NCI-H1417 (cell line): ENCODE data around the gene CCDC179.

ENCODE experiments used
- DNase-seq, 3 experiments: peaks; one replicate each; lab custom pipeline; 2025; lab: John Stamatoyannopoulos, UW

Gene CCDC179

DNA sequence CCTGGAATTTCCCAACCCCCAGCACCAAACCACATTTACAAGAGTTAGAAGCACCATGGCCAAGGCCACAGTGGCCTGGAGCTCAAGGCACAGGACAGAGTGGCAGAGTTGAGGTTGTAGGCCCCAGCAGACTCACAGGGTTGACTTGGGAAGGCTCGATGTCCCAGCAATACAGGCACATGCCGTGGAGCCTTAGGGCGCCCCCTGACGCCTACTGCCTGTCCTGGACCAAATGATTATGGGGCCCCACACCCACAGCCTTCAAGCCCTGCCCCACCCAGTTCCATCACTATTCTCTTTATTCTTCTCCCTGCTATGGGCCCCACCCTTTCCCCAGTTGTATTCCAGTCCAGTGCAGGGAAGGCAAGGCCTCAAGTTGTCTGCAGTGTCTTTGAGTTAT is at the start of gene CCDC179:
CCDC179 (minus strand) TSS at position 234 of the 400 bp plus-strand sequence; CDS start at position 181, 53 bp downstream.
- DNase-seq: no peak

DNA sequence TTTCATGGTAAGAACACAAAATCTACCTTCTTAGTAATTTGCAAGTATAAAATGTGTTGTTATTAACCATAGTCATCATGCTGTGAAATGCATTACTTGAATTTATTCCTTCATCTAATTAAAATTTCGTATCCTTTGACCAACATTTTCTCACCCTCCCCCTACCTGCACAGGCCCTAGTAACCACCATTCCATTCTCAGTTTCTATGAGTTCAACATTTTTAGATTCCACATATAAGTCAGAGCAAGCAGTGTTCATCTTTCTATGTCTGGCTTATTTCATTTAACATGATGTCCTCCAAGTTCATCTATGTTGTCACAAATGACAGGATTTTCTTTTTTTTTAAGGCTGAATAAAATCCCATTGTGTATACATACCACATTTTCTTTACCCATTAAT is 43.5 kb upstream of the CCDC179 start:
- no peak for DNase-seq

DNA sequence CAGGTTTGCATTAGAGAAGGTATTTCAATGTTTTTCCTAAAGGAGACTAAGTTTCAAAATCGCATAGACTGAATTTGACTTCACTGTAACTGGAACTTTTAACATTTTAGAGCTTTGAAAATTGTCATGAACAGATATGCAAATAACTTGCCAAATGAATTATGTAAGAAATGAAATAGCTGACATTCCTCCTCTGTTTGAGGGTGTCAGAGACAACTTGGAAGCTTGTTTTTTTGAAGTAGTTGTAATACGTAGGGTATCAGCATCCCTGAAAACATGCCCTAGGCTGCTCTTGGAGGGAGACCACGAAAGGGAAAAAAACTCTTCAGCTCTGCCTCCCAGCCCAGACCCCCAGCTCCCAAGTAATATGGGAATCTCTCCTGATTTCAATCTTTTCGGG is 41.3 kb upstream of the CCDC179 start:
- no peak for DNase-seq

DNA sequence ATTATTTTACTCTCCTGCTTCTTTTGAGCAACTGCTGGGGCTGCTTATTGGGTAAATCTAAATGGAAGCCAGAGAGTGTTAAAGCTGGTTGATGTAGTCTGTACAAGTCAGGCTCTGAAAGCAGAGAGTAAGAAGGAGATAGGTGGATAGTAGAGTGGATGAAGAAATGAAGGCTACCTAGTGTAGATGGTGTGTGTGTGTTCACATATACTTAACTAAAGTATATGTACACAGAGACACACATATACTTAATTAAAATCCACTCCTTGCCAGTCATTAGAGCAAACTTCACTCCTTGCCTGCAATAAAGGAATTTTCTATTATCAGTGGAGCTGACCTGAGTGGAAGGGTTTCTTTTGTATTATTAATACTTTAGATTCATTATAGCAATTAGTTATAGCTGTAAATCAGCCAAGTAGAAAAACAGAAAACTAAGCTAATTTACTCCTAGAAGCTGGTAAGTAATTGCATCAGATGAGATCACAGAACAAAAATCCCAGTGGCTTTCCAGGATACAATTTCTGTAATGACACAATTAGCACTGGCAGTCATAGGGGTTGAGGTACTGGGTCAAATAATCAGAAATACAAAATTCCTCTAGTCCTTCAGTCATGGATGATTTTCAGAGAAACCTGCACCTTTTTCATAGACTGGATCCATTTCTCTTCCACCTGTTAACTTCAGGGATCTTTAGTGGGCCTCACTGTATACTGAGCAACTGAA is 40.7 kb upstream of the CCDC179 start:
- no peak for DNase-seq

DNA sequence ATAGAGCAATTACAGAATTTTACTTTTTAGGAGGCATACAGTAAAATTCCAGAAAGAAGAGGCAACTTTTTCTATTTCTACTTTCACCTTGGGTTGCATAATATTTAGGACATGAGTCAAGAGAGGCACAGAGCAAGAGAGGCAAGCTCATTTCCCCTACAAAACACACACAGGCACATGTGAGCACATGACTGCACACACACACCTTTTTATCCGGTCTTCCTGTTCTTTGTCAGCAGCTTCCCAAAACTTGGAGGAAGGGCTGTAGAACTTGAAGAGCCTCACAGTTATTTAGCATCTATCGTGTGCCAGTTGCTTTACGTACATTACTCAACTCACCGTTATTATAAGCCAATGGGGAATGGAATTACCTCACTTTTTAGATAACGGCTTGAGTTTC is 37.8 kb upstream of the CCDC179 start:
- DNase-seq: no peak

DNA sequence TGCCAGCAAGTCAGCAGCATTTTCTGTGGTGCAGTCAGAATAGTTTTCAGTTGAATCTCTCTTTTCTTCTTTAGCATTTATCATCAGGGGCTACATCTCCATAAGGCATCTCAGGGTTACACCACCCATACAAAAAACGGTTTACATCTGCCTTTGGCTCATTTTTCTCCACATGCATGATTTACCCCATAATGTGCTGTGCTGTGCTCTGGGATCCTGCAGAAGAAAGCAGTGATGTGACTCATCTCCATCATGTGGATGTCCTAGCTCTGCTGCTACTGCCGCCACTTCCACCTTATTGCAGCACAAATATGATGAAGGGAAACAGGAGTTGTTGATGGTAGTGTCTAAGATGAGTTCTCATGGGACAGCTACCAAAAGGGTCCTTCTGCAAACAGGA is 30.0 kb upstream of the CCDC179 start:
- no peak for DNase-seq

DNA sequence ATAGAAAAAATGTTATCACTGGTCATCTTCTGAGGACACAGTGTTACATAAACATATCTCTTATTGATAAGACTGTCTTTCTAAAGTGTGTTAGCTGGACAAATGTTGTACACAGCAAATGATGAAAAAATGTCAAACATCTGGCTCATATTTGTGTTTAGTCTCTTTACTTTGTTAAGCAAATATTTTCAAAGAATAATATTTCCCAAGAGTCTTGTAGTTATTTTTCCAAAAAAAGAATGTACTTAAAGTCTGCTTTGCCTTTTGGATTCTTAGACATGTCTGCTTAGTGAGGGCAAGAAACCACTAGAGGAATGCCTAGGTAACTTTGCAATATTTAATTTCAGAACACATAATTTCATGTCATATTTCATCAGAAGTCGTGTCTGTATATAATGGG is 23.9 kb upstream of the CCDC179 start:
- no peak for DNase-seq

DNA sequence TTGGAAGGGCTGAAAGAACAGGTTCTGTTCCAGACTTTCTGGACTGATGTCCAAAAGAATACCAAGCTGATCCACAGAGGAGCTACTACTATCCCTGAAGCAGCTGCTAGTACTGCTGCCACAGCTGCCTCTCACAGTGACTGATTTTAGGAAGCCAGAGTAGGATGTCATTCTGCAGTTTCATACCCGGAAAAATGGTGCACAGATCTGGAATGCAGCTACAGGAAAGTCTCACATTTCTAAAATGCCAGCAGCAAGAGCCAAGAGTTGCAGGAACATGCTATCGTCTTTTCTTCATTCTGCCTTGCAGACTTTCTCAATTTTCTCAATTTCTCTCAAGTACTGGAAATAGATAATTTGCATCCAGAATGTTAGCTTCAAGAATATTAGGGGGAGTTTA is 19.4 kb upstream of the CCDC179 start:
- DNase-seq: no peak

DNA sequence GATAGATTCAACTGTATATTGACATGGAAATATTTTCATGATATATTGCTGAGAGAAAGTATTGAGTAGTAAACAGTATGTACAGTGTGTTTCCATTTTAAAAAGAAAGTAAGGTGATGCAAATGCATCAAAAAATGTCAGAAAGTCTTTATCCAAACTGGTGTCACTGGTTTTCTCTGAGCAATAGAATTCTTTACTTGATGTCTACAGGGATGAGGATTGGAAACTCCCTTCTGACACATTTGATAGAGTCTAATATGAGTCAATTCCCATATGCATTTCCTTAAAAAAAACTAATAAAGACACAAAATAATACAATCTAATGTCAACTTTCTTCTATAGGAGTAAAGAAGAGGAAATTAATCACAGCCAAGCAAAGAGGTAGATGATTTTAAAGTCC is 18.3 kb upstream of the CCDC179 start:
- DNase-seq: no peak

DNA sequence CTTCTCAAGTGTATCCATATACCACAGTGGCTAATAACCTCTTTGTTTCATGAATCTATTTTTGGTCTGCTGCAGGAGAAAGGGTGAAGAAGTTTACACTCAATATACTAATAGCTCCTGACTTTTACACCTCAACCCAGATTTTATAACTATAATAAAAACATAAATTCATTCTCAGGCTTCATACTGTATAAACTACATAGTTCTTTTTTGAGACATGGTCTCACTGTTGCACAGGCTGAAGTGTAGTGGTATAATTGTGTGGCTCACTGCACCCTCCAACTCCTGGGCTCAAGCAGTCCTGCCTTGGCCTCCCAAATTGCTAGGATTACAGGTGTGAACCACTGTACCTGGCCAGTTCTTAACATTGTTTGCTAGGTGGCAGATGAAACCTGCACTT is 17.8 kb upstream of the CCDC179 start:
- DNase-seq: no peak

DNA sequence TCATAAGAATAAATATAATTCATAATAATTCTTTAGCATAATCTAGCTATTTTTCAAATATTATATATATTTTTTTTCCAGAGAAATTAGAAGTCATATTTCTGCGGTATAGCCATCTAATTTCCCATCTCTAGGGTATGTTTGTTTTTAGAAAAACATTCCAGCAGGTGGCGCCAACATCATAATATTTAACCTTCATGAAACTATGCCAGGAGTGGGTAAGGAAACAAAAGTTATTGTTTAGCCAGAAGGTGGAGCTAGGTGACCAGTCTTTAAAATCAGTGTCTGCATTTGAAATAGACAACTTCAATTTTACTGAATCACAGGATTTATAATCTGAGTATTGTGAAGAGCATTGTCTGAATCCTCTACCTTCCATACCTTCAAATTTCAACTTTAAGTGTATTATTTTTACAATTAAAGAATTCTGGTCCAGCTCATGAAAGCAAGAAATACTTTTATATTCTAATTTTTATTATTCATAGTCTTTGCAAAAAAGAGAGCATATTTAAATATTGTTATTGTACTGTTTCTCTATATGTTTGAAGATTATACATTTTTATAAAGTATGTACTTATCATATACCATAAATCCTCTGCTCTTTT is 15.7 kb upstream of the CCDC179 start:
- DNase-seq: peak; percentile 69 to 96 (median 95)

DNA sequence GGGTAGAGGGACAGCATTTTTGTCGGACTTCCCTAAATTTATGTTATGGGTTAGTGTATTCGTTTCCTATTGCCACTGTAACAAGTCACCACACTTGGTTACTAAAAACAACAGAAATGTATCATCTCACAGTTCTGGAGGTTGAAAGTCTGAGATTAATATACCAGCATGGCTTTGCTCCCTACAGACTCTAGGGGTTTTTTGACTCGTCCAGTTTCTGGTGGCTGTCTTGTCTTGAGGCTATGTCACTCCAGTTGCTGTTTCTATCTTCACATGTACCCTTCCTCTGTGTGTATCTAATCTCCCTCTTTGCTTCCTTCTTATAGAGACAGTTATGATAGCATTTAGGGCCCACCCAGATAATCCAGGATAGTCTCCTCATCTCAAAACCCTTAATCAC is 9.1 kb upstream of the CCDC179 start:
- no peak for DNase-seq

DNA sequence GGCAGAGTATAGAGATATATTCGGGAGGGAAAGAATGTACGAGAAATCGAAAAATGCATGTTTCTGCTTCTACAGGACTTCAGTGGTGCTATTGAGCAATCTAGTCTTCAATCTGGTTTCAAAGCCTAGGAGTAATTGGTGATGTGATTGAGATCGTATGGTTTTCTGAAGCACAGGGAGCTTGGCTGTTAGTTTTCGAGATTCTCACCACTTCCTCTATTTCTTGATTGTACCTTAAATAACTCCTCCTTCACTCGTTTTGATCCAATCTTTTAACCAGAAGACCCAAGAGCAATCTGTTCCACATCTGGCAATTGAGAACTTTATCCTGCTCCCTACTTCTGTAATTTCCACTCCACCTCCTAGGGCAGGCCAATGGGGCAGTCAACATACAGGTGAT is 518 bp downstream of the CCDC179 start:
- no peak for DNase-seq

DNA sequence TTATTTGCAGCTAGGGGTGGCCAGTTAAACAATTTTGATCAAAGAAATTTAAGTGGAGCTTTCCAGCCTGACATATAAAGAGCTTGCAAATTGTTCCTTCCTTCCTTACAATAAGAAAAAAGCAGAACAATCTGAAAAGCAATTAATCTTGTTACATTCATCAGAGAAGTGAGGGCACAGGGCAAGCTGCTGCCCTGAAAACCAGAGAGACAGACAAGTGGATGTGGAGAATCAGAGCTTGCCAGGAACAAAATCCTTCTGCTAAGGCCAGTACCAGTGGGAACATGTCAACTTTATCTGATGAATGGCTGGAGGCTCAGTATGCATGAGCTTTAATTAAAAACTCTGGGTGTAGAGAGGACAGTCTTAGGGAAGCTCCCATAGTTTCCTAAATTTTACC is 8.8 kb downstream of the CCDC179 start:
- DNase-seq: no peak

DNA sequence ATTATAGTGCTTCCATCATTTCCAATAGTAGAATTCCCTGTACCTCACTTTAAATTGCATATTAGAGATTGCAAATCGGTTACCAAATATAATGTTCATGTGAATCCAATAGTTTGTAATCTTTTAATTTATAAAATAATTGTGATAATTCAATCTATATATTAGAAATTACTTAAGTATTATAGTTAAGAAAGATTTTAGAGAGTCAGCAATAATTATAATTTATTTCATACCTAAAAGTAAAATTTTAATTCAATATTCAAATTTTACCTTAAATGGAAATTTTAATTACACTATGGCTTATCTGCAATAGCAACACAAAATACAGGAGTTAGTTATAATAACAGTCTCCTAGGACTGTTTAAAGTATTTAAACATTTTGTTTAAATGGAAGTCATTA is 13.5 kb downstream of the CCDC179 start:
- DNase-seq: no peak

DNA sequence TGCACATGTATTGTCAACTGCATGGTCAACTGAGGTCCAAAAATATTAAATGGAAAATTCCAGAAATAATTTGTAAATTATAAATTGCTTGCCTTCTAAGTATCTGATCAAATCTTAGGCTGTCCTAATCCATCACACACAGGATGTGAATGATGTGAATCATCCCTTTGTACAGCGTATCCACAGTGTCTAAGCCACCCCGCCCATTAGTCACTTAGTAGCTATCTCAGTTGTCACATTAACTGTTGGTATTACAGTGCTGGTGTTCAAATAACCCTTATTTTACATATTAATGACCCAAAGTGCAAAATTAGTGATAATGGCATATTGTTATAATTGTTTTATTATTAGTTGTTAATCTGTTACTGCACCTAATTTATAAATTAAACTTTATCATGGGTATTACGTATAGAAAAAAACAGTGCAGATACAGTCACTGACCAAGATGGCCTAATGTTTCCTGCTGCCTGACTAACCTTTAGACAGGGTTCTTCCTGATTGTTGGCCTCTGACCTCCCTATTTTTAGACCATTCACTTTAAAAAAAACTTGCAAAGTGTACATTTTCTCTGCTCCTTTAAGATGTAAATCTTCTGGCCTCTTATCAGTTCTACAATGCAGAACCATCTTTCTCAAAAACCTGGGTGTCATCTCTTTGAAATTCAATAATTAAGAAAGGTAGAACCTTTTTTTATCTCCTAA is 27.8 kb downstream of the CCDC179 start:
- DNase-seq: no peak

DNA sequence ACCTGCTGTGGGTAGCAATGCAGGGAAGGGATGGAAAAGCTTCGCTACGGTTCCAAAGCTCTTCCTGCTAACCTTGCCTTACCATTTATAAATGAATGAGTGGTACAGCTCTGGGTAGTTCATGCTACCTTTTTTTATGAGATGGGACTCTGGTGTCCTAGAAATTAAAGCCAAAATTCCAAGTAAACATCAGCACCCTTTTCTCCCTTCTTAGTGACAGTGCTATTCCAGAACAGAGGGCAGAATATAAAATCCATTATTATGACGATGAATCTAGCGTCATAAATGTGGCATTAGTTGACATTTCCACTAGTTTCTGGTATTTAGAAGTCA is 30.2 kb downstream of the CCDC179 start:
- no peak for DNase-seq

DNA sequence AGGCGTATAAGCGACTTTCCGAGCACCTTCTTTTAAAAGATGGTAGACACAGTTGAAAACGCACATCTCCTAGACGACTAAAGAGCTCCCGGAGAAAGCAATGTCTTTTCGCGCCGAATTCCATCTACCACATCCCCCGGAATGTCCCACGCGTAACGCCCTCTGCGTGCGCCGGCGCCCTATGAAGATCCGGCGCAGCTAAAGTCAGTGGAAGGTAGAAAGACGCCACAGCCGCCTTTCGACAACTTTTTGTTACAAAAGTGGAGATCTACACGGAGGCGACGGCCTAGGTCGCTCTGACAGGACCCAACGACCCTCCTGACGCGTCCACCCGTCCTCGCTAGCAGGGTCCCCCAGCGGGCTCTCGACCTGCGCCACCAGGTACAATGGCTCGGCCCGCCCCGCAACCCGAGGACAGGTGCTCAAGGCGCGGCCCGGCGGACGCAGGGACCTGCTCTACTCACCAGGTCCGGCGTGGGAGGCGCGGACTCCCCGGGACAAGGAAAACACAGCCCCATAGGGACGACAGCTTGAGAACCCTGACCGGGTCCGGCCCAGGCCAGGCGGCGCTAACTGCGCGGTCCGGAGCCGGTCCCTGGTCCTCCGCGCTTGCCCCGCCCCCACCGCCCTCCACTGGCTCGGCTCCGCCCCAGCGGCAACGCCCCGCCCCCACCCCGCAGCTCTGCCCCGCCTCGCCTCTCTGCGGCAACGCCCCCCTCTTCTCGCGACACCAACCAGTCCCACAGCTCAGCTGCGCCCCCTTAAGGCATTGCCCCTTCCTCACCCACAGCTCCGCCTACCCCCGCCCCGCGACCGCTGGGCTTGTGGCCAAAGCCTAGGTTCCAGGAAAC is 30.8 kb downstream of the CCDC179 start, which contains the start of gene SVIP:
SVIP (minus strand) TSS at position 571 of the 851 bp plus-strand sequence; CDS start at position 518, 53 bp downstream.
- peak; percentile 94 to 99 (median 98) for DNase-seq

DNA sequence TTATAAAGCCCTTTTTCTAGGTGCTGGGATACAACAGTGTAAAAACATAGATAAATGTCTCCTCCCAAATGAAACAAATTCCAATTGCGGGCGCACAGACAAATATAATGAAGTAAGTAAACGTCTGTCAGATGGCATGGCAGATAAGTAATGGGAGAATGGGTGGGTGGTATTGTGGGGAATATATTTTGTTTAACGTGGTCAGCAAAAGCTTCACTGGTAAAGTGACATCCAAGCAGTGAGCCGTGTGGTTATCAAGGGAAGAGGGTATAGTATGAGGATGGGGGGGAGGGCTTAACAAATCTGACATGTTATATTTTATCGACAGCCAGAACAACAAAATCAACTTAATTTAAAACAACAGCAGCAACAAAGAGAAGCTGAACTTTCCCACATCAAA is 31.9 kb downstream of the CCDC179 start:
- DNase-seq: peak in 1 of 3 experiments; percentile 46

DNA sequence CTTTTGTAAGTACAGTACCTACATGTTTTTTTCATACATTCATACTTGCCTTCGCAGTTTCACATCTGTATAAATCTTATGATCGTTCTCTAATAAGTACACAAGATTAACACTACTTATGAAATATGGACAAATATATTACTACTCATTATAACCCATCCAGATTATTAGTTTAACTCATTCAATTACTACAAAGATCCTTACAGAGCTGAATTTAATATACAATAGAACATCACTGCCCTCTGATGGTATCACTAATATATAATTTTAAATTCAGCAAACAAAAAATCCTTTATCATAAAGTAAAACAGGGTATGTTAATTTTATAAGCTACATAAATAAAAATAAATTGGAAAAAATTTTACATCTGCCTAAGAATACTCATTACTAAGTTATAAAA is 38.1 kb downstream of the CCDC179 start:
- no peak for DNase-seq

DNA sequence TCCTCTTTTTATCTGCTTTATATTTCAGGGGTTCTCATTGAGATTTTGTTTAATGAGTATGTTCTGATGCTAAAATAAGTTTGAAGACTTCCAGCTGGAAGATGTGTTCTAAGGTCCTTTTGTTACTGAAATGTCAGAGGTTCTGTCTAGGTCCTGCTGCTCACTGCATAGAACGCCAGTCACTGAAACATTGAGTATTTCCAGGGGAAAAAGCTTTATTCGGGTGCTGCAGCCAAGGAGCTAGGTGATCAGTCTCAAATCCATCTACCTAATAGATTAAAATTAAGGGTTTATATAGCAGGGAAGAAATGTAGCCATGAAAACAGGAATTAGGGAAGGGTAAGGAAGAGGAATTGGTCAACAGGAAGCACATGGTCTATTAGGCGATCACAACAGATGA is 50.4 kb downstream of the CCDC179 start:
- no peak for DNase-seq

DNA sequence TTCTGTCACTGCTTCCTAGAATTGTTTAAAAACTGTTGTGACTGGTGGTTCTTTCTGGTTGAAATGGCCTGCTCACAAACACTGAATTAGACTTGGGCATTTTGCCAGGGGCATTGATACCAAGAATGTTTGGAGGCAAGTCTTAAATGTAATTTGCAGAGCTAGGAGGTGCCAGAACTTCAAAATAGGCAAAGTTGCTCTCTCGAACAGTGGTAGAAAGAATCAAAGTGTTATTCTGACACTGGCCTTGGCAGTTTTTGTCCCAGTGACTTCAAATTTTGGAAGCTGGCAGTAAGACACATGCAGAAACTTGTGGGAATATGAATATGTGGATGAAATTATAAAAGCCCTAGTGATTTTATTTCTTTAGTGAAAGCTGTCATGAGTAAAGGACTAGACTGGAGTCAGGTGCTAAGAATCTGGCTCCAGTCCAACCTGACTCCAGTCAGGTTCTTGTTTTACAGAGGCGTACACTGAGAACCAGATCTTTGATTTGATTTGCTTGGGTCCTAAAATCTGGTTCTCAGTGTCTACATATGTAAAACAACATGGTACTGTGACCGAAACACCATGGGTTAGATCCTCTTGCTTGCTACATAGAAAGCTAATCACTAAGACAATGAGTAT is 51.6 kb downstream of the CCDC179 start:
- no peak for DNase-seq
